WTC11 (cell line): ENCODE results near the gene THSD8.

ENCODE experiments used
- CDX4 ChIP-seq: fragments of 250-450 bp; sonication (Bioruptor Pico); IDR thresholded peaks from 2 replicates; pipeline ENCODE4 v1.9.0; 2021; ENCODE audit warnings: moderate library complexity, mild to moderate bottlenecking, inconsistent platforms, borderline replicate concordance
- ELF4 ChIP-seq: sonication (generic); formaldehyde crosslinking; IDR thresholded peaks from 2 replicates; pipeline ENCODE4 v1.8.1; 2022; ENCODE audit warnings: low read depth, mild to moderate bottlenecking, moderate library complexity, missing genetic modification reagents
- JUN ChIP-seq: sonication (generic); formaldehyde crosslinking; IDR thresholded peaks from 2 replicates; pipeline ENCODE4 v1.8.0; 2023; ENCODE audit warnings: mild to moderate bottlenecking, missing genetic modification reagents
- NFYB ChIP-seq: sonication (generic); formaldehyde crosslinking; conservative IDR thresholded peaks from 2 replicates; pipeline ENCODE4 v1.8.0; 2022; ENCODE audit warnings: low read depth, missing genetic modification reagents
- TF ChIP-seq, protein P1 (sequence below): fragments of 200-600 bp; IDR thresholded peaks from 2 replicates; pipeline ENCODE4 v1.8.0; 2022; ENCODE audit warnings: antibody characterized with exemption

DNA sequence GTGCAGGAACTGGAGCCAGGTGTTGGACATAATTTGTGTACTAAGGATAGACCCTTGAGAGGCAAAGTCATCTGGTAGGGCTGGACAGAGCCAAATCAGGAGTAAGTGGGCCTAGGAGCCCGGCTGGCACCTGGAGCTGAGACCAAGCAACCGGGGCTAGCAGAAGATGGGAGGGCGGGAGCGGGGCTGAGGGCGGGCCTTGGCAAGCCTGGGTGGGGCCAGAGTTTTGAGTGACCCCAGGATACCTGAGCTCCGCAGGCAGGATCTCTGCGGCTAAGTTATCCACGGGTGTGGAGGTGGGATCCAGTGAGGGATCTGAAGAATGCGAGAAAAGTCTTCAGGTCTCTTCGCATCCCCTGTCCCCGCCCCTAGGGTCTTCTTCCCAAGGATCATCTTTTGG, 34.7 kb upstream of the THSD8 start:
- TF ChIP-seq, protein P1, sequence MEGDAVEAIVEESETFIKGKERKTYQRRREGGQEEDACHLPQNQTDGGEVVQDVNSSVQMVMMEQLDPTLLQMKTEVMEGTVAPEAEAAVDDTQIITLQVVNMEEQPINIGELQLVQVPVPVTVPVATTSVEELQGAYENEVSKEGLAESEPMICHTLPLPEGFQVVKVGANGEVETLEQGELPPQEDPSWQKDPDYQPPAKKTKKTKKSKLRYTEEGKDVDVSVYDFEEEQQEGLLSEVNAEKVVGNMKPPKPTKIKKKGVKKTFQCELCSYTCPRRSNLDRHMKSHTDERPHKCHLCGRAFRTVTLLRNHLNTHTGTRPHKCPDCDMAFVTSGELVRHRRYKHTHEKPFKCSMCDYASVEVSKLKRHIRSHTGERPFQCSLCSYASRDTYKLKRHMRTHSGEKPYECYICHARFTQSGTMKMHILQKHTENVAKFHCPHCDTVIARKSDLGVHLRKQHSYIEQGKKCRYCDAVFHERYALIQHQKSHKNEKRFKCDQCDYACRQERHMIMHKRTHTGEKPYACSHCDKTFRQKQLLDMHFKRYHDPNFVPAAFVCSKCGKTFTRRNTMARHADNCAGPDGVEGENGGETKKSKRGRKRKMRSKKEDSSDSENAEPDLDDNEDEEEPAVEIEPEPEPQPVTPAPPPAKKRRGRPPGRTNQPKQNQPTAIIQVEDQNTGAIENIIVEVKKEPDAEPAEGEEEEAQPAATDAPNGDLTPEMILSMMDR, result no peak
- no peak for TF ChIP-seq JUN
- no peak for TF ChIP-seq NFYB (CRISPR knock-in tag)
- TF ChIP-seq ELF4 (CRISPR knock-in tag), result no peak
- TF ChIP-seq CDX4 (CRISPR knock-in tag), result no peak
